AG09309 (cell line): Measurements from ENCODE around the gene LAMP1.
"Not testable (repeated sequence)": the region's sequence is repeated elsewhere in the genome, so short reads cannot be mapped to it uniquely, and the experiment has no call there.

Source experiments
- DNase-seq: peaks from one replicate; pipeline ENCODE4 v3.0.0-alpha.2; 2010; ENCODE audit warnings: low read depth
- H3K4me3 ChIP-seq: 2 replicates; pipeline ENCODE4 v1.5.1; 2011; ENCODE audit warnings: mild to moderate bottlenecking, low read depth, low read length, moderate library complexity; ENCODE audit not compliant: control insufficient read depth
- CTCF ChIP-seq: IDR thresholded peaks from 2 replicates; pipeline ENCODE4 v1.5.1; 2011; ENCODE audit warnings: mild to moderate bottlenecking, low read depth, low read length, inconsistent platforms; ENCODE audit not compliant: insufficient read depth, control insufficient read depth; ENCODE audit errors: missing control alignments

Gene LAMP1

GRCh38 chr13:113307491-113307890, 10.5 kb downstream of the LAMP1 start:
- TF ChIP-seq CTCF, result no peak
- no peak for DNase-seq
- no peak overlapping the region for H3K4me3 ChIP-seq

DNA sequence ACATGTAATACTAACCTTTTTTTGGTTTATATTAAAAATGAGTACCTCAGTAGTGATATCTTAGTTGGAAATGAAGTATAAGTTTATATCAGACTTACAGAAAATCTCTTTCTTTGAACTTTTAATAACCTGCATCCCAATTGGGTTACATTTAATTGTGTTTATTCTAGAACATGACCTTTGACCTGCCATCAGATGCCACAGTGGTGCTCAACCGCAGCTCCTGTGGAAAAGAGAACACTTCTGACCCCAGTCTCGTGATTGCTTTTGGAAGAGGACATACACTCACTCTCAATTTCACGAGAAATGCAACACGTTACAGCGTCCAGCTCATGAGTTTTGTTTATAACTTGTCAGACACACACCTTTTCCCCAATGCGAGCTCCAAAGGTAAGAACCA, 12.4 kb downstream of the LAMP1 start:
- DNase-seq, result no peak
- TF ChIP-seq CTCF, result no peak
- no peak overlapping the region for H3K4me3 ChIP-seq

DNA sequence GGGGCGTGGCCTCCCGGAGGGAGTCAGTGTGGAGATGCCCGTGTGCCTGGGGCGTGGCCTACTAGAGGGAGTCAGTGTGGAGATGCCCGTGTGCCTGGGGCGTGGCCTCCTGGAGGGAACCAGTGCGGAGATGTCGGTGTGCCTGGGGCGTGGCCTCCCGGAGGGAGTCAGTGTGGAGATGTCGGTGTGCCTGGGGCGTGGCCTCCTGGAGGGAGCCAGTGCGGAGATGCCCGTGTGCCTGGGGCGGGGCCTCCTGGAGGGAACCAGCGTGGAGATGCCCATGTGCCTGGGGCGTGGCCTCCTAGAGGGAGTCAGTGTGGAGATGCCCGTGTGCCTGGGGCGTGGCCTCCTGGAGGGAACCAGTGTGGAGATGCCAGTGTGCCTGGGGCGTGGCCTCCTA, 17.1 kb downstream of the LAMP1 start:
- not testable (repeated sequence) for DNase-seq, H3K4me3 ChIP-seq

DNA sequence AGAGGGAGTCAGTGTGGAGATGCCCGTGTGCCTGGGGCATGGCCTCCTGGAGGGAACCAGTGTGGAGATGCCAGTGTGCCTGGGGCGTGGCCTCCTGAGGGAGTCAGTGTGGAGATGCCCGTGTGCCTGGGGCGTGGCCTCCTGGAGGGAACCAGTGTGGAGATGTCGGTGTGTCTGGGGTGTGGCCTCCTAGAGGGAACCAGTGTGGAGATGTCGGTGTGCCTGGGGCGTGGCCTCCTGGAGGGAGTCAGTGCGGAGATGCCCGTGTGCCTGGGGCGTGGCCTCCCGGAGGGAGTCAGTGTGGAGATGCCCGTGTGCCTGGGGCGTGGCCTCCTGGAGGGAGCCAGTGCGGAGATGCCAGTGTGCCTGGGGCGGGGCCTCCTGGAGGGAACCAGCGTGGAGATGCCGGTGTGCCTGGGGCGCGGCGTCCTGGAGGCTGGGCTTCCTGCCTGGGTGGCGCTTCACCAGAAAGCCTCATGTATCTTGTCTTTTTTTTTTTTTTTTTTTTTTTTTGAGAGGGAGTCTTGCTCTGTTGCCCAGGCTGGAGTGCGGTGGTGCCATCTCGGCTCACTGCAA, 17.9 kb downstream of the LAMP1 start:
- not testable (repeated sequence) for DNase-seq, H3K4me3 ChIP-seq

DNA sequence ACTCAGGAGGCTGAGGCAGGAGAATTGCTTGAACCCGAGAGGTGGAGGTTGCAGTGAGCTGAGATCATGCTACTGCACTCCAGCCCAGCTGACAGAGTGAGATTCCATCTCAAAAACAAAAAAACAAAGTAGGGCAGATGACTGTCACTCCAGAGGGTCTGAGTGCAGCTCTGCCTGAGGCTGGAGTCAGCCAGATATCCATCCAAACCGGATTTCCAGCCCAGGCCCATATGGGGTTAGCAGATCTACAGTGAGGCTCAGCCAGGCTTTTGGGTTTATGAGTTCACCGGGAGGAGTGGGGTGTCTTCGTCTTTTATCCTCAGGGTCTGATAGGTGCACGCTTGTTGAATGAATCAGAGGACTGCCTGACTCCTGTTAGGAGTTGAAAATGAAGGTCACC, 19.0 kb downstream of the LAMP1 start:
- DNase-seq, result no peak
- TF ChIP-seq CTCF, result no peak
- H3K4me3 ChIP-seq, result no peak overlapping the region

GRCh38 chr13:113317031-113317430, 20.0 kb downstream of the LAMP1 start:
- H3K4me3 ChIP-seq, result no peak overlapping the region
- TF ChIP-seq CTCF, result no peak
- no peak for DNase-seq

DNA sequence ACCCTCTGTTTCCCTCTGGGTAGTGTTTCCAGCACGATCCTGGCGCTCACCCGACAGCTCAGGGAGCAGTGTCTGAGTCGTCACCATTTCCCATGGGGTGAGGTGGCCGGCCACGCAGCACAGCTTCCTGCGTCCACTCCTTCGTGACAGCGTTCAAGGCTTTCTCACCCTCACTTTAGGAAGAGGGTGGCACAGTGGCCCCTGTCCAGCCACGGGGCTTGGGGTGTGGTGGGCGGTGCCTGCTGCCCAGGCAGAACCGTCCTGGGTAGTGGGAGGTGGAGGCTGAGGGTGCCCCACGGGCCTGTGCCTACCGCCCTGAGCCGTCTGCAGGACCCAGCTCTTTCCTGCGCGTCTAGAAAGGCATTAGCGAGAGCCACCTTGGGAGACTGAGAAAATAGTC, 21.9 kb downstream of the LAMP1 start:
- H3K4me3 ChIP-seq, result no peak overlapping the region
- TF ChIP-seq CTCF, result no peak
- DNase-seq, result no peak

DNA sequence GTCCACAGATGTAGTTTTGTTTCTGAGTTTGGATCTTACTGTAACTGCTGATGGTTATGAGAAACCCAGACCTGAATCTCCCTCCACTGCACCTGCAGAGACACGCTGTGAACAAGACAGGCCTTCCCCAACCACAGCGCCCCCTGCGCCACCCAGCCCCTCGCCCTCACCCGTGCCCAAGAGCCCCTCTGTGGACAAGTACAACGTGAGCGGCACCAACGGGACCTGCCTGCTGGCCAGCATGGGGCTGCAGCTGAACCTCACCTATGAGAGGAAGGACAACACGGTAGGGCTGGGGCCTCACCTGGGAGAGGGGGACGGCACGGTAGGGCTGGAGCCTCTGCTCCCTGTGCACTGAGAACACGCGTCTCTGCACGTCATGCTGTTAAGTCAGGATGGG, 22.3 kb downstream of the LAMP1 start:
- DNase-seq, result no peak
- H3K4me3 ChIP-seq, result no peak overlapping the region
- no peak for TF ChIP-seq CTCF
